H1 (cell line): ENCODE measurements around the gene STXBP6. TPM values are rescaled to one million over a fixed set of nuclear protein-coding genes. Genes with fewer than 3 reads are reported as not detected.

Source experiments
- CTCF ChIA-PET: fragments of 300-600 bp; sonication (Branson Sonifier 250); formaldehyde crosslinking; loops from one replicate; lab custom pipeline; 2021; ENCODE audit not compliant: partially characterized antibody; lab: Charles Lee
- POLR2A ChIA-PET: fragments of 300-600 bp; sonication (Branson Sonifier 250); formaldehyde crosslinking; loops from one replicate; lab custom pipeline; 2021; ENCODE audit warnings: inconsistent platforms; ENCODE audit not compliant: partially characterized antibody; lab: Charles Lee
- DNase-seq, 2 experiments: peaks; one replicate each; pipeline versions ENCODE4 v3.0.0 to v3.0.0-alpha.2; 2010 to 2022; ENCODE audit warnings: low spot score in 2 of 2, low read depth in 1 of 2, mixed read lengths in 1 of 2
- FAIRE-seq: peaks from 2 replicates; lab custom pipeline; 2011; peaks lifted over from hg19 to GRCh38; lab: Jason Lieb, UNC
- H2AFZ ChIP-seq: 2 replicates; pipeline ENCODE4 v1.8.1; 2012; ENCODE audit warnings: low read length, inconsistent platforms
- H2AK5ac ChIP-seq: 2 replicates; pipeline ENCODE4 v1.6.1; 2013; ENCODE audit warnings: low read depth, low read length
- H2BK120ac ChIP-seq: replicated peaks from 2 replicates; pipeline ENCODE3; 2013; ENCODE audit warnings: low read depth, low read length, inconsistent platforms
- H2BK12ac ChIP-seq: 2 replicates; pipeline ENCODE4 v1.6.1; 2013; ENCODE audit warnings: low read depth, low read length
- H2BK15ac ChIP-seq: 2 replicates; pipeline ENCODE4 v1.6.1; 2013; ENCODE audit warnings: low read length
- H2BK20ac ChIP-seq: 2 replicates; pipeline ENCODE4 v1.6.1; 2013; ENCODE audit warnings: low read length
- H2BK5ac ChIP-seq: 2 replicates; pipeline ENCODE4 v1.6.1; 2013; ENCODE audit warnings: low read depth, low read length
- H3K14ac ChIP-seq: 2 replicates; pipeline ENCODE4 v1.6.1; 2013; ENCODE audit warnings: inconsistent platforms; ENCODE audit not compliant: insufficient read length
- H3K18ac ChIP-seq: 2 replicates; pipeline ENCODE4 v1.6.1; 2013; ENCODE audit warnings: low read length; ENCODE audit errors: extremely low read depth
- H3K23ac ChIP-seq: 2 replicates; pipeline ENCODE4 v1.6.1; 2013; ENCODE audit warnings: inconsistent platforms; ENCODE audit not compliant: insufficient read length
- H3K23me2 ChIP-seq: 2 replicates; pipeline ENCODE4 v1.6.1; 2013; ENCODE audit warnings: low read depth, low read length
- H3K27ac ChIP-seq: 2 replicates; pipeline ENCODE4 v1.6.1; 2011; ENCODE audit warnings: low read depth, low read length, inconsistent platforms
- H3K27me3 ChIP-seq, 4 experiments: replicated peaks in 1 of 4; 1 replicate in 1 of 4; 2 replicates in 3 of 4; pipeline versions ENCODE4 v1.6.1 to v1.8.1; 2011 to 2013; ENCODE audit warnings: low read length in 3 of 4, mild to moderate bottlenecking in 3 of 4, inconsistent platforms in 2 of 4, mixed read lengths in 2 of 4, moderate library complexity in 1 of 4; ENCODE audit not compliant: control insufficient read depth in 3 of 4, insufficient read depth in 3 of 4; ENCODE audit errors: extremely low read depth in 1 of 4
- H3K36me3 ChIP-seq, 4 experiments: 2 replicates each; pipeline versions ENCODE4 v1.6.1 to v1.8.1; 2011 to 2013; ENCODE audit warnings: mild to moderate bottlenecking in 4 of 4, low read length in 3 of 4, moderate library complexity in 2 of 4, control low read depth in 1 of 4, inconsistent platforms in 1 of 4; ENCODE audit not compliant: insufficient read depth in 4 of 4, control insufficient read depth in 2 of 4
- H3K4ac ChIP-seq: replicated peaks from 2 replicates; pipeline ENCODE3; 2013; ENCODE audit warnings: low read length, low read depth, mixed read lengths, inconsistent platforms; ENCODE audit not compliant: insufficient read length
- H3K4me1 ChIP-seq, 4 experiments: replicated peaks in 1 of 4; 1 replicate in 1 of 4; 2 replicates in 3 of 4; pipeline versions ENCODE4 v1.6.1 to v1.8.1; 2011 to 2013; ENCODE audit warnings: low read length in 3 of 4, inconsistent platforms in 2 of 4, mixed read lengths in 1 of 4; ENCODE audit not compliant: insufficient read depth in 4 of 4, control insufficient read depth in 3 of 4
- H3K4me2 ChIP-seq, 2 experiments: 2 replicates each; pipeline versions ENCODE4 v1.6.1 to v1.8.1; 2011 to 2013; ENCODE audit warnings: low read depth in 2 of 2, low read length in 2 of 2, control low read depth in 1 of 2, inconsistent platforms in 1 of 2, mild to moderate bottlenecking in 1 of 2; ENCODE audit not compliant: insufficient read depth in 1 of 2
- H3K4me3 ChIP-seq, 4 experiments: fragments of 200-600, 300-600 bp in 1 of 4; sonication (generic), shearing (Covaris generic), sonication (Bioruptor Twin) in 1 of 4; 2 replicates each; pipeline versions ENCODE4 v1.5.1 to v1.8.1; 2011 to 2016; ENCODE audit warnings: low read length in 4 of 4, low read depth in 3 of 4, control low read depth in 2 of 4, inconsistent platforms in 2 of 4, mild to moderate bottlenecking in 2 of 4, mixed read lengths in 1 of 4, moderate library complexity in 1 of 4; ENCODE audit not compliant: insufficient read depth in 2 of 4; ENCODE audit errors: extremely low read depth in 1 of 4
- H3K56ac ChIP-seq: replicated peaks from 2 replicates; pipeline ENCODE3; 2013; ENCODE audit warnings: low read depth, mild to moderate bottlenecking, mixed read lengths, low read length, inconsistent platforms; ENCODE audit not compliant: insufficient read length
- H3K79me1 ChIP-seq: 2 replicates; pipeline ENCODE4 v1.6.1; 2013; ENCODE audit warnings: low read depth, low read length, control low read depth
- H3K79me2 ChIP-seq, 2 experiments: 2 replicates each; pipeline versions ENCODE4 v1.6.1 to v1.8.1; 2012 to 2013; ENCODE audit warnings: low read length in 2 of 2, mild to moderate bottlenecking in 2 of 2, inconsistent platforms in 1 of 2; ENCODE audit not compliant: insufficient read depth in 2 of 2, control insufficient read depth in 1 of 2
- H3K9ac ChIP-seq, 4 experiments: replicated peaks in 1 of 4; 1 replicate in 1 of 4; 2 replicates in 3 of 4; pipeline versions ENCODE4 v1.6.1 to v1.8.1; 2011 to 2013; ENCODE audit warnings: low read depth in 3 of 4, low read length in 3 of 4, control low read depth in 2 of 4, mild to moderate bottlenecking in 2 of 4, moderate library complexity in 2 of 4, inconsistent platforms in 1 of 4; ENCODE audit errors: extremely low read depth in 1 of 4
- H3K9me3 ChIP-seq, 2 experiments: 2 replicates each; pipeline versions ENCODE4 v1.6.1 to v1.8.1; 2012 to 2013; ENCODE audit warnings: mild to moderate bottlenecking in 2 of 2, moderate library complexity in 2 of 2, control low read depth in 1 of 2, inconsistent platforms in 1 of 2, low read depth in 1 of 2, low read length in 1 of 2, mixed read lengths in 1 of 2; ENCODE audit not compliant: insufficient read depth in 2 of 2
- H4K20me1 ChIP-seq, 2 experiments: replicated peaks in 1 of 2; 2 replicates each; pipeline versions ENCODE3 to v1.8.1; 2011 to 2013; ENCODE audit warnings: inconsistent platforms in 2 of 2, low read length in 2 of 2, mild to moderate bottlenecking in 1 of 2; ENCODE audit not compliant: insufficient read depth in 2 of 2, control insufficient read depth in 1 of 2
- H4K5ac ChIP-seq: 2 replicates; pipeline ENCODE4 v1.6.1; 2013; ENCODE audit warnings: low read length, low read depth, mixed read lengths, inconsistent platforms; ENCODE audit not compliant: insufficient read length
- H4K8ac ChIP-seq: 2 replicates; pipeline ENCODE4 v1.8.0; 2013; ENCODE audit warnings: mild to moderate bottlenecking, moderate library complexity, low read length, inconsistent platforms; ENCODE audit not compliant: insufficient read depth; ENCODE audit errors: extremely low read depth
- H4K91ac ChIP-seq: replicated peaks from 2 replicates; pipeline ENCODE3; 2013; ENCODE audit warnings: low read length, mixed read lengths, inconsistent platforms; ENCODE audit not compliant: insufficient read length
- SIRT6 ChIP-seq: IDR thresholded peaks from one replicate; pipeline ENCODE4 v1.7.1; 2012; ENCODE audit warnings: low read length, inconsistent platforms
- SP1 ChIP-seq: IDR thresholded peaks from 2 replicates; pipeline ENCODE4 v1.6.1; 2011; ENCODE audit warnings: low read depth, low read length
- SRF ChIP-seq: IDR thresholded peaks from 2 replicates; pipeline ENCODE4 v1.6.1; 2011; ENCODE audit warnings: mild to moderate bottlenecking, low read depth, low read length, moderate library complexity
- TCF12 ChIP-seq: IDR thresholded peaks from 2 replicates; pipeline ENCODE4 v1.6.1; 2011; ENCODE audit warnings: low read depth, mild to moderate bottlenecking, low read length
- polyA plus RNA-seq, 7 experiments: library from polyadenylated mRNA; depleted of rRNA in 3 of 7; stranded (reverse) in 5 of 7; unstranded in 2 of 7; fragments of >200 nt in 5 of 7; fragments of 200-250 nt in 2 of 7; gene quantifications; 1 replicate in 5 of 7; 2 replicates in 1 of 7; 4 replicates in 1 of 7; pipeline versions ENCODE4 v1.2.1 to v1.2.3, GENCODE V29; 2011 to 2013; ENCODE audit warnings: missing spikeins in 2 of 7, mixed read lengths in 2 of 7
- total RNA-seq: library from RNA; stranded (reverse); fragmentation: NEBNext Ultra II Directional; extraction: Animal tissue kit (Norgen Biotek cat#: 25700); gene quantifications from 2 replicates; pipeline ENCODE4 v1.2.1, GENCODE V29; 2021

The STXBP6 gene
- total and polyA plus RNA-seq, 2 of the 8 experiments (the other 6 are each of a cell fraction or from before 2014, with no cell fraction given) = 9.4 to 18.1 TPM

DNA sequence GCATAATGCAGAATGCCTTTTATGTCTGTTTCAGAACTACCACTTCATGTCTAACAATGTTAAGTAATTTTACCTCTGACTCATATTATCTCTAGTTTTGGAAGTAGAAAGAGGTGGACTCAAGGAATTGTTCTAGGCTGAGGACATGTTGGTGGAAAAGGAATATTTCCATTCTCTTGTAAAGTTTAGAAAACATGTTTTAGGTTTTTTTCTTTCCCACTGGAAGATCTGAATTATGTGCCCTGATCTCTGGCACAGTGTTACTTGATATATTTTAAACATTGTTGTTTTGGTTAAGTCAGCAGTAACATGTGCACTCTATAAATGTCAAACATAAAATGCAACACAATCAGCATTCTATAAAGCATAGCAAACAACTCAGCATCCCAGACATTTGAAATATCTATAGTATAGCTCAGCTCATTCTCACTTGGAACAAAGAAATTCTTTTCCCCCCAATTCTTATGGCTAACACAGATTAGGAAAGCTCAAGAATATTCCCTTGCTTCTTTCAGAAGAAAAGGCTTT is 202.3 kb downstream of the STXBP6 start:
- Histone ChIP-seq H4K5ac (no peak overlapping the region), H3K4me2 (no peak overlapping the region), H3K36me3 (no peaks in the 10 kb centered on the region), H2BK12ac (no peak overlapping the region), H4K91ac (no peak overlapping the region), H2BK5ac (no peak overlapping the region), H3K56ac (no peak overlapping the region), H3K27me3 (no peaks in the 10 kb centered on the region), H3K9me3 (no peaks in the 10 kb centered on the region), H3K23me2 (no peaks in the 10 kb centered on the region), H2BK20ac (no peak overlapping the region), H3K27ac (no peak overlapping the region), H3K18ac (no peak overlapping the region), H3K4ac (no peak overlapping the region), H2AFZ (no peak overlapping the region), H2BK15ac (no peak overlapping the region), H3K79me1 (no peaks in the 10 kb centered on the region), H3K14ac (no peak overlapping the region)
- POLR2A ChIA-PET = no interaction called here
- DNase-seq (no peak), FAIRE-seq (no peak)
- CTCF ChIA-PET = interaction anchor here (1.1 kb wide), 1 partner anchor 195 kb away, joined by 4 read pairs; no protein-coding TSS in a partner anchor
- no peak for TF ChIP-seq SP1
- no peak for TF ChIP-seq TCF12
- TF ChIP-seq SIRT6 = no peak
- no peak for TF ChIP-seq SRF
- TF ChIP-seq, all 59 proteins: peak for 0
- Histone ChIP-seq H2AK5ac (no peak overlapping the region), H3K9ac (no peak overlapping the region), H3K4me1 (peaks cover 0 to 14% (median 6%) of the 10 kb centered on the region in 4 experiments; a peak in 5 of 7 replicates), H3K79me2 (no peaks in the 10 kb centered on the region), H2BK120ac (no peak overlapping the region), H4K8ac (no peak overlapping the region), H3K23ac (no peak overlapping the region), H4K20me1 (no peaks in the 10 kb centered on the region), H3K4me3 (no peak overlapping the region)
